Skin of body (tissue), 2 donors: ENCODE results near the gene PRICKLE2. TPM values are rescaled to one million over a fixed set of nuclear protein-coding genes. Genes with fewer than 3 reads are reported as not detected.

Source experiments
- DNase-seq: peaks from one replicate; lab custom pipeline; 2025; lab: John Stamatoyannopoulos, UW
- total RNA-seq: library from RNA; depleted of rRNA; stranded (reverse); fragments of >200 nt; gene quantifications from one replicate; pipeline ENCODE4 v1.2.3, GENCODE V29; 2014

The PRICKLE2 gene
- total RNA-seq, 1 donor from 2014 or later: 34.0 TPM

DNA sequence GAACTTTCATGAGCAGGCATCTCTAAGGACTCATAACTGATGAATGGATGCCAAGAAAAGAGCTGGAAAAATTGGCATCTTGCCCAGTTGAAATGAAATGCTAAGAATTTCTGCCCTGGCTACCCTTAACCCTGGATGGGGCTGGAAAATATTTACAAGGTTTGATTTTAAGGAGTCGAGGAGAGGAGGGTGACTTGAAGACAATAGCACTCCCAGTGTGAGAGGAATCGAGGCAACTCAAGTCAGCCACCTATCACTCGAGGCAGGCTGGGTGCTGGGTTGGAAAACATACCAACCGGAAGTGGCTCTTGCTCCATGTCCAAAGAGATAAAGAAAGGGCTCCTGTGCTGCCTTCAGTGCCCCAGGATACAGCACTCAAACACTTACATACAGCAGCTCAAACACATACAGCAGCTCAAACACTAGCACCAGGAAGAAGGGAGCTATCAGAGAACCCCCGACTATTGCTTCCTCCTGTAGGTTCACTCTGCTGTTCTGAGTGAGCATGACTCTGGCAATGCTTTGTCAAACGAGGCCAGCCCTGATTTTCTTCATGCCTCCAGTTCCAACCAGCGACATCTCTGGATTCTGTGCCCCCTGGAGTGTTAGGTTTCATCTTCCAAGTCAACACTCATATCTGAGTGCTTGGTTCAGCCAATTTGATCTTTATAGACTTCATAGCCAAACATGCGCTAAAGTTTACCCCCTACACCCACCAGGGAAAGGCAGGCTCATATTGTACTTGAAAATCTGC, 4.9 kb downstream of the PRICKLE2 start:
- DNase-seq: peak; percentile 60

DNA sequence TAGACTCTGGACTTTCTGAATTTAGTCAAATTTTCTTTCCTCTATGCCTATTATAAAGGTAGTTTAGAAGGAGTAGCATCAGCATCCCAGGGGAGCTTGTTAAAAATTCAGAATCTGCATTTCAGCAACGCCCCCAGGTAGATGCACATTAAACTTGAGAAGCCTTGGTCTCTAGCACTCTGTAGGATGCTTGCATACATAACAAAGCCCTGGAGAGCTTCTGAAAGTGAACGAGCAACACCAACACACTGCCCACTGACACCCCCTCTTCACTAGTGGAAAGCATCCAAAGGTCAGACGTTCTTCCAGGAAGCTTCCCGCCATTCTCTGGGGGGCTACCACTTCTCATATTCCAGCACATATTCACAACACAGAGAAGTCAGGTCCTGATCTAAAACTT, 6.5 kb downstream of the PRICKLE2 start:
- DNase-seq: no peak

- no peak for DNase-seq
These were observed 6.9 kb downstream of the PRICKLE2 start for GRCh38 chr3:64218329-64218728.

- DNase-seq: peak; percentile 52
These were observed 8.8 kb downstream of the PRICKLE2 start for GRCh38 chr3:64216274-64217147.

GRCh38 chr3:64215559-64215958, 9.7 kb downstream of the PRICKLE2 start:
- DNase-seq: no peak

DNA sequence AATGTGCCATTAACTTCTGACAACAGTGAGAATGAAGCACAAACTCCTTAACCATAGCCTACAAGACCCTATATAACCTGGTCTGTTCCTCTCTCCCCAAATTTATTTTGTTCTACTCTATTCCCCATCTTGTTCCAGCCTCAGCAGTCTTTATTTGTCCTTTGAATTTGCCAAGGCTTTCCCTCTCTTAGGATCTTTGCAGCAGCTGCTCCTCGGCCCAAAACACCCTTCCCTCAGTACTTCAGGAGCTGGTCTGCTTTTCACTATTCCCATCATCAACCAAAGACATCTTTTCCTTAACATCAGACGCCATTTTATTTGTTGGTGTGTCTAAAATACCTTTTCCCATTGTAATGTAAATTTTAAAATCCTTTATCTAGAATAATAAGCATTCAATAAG, 10.2 kb downstream of the PRICKLE2 start:
- DNase-seq: no peak

- peak; percentile 77 for DNase-seq
These were observed 10.8 kb downstream of the PRICKLE2 start for GRCh38 chr3:64214381-64215018.

DNA sequence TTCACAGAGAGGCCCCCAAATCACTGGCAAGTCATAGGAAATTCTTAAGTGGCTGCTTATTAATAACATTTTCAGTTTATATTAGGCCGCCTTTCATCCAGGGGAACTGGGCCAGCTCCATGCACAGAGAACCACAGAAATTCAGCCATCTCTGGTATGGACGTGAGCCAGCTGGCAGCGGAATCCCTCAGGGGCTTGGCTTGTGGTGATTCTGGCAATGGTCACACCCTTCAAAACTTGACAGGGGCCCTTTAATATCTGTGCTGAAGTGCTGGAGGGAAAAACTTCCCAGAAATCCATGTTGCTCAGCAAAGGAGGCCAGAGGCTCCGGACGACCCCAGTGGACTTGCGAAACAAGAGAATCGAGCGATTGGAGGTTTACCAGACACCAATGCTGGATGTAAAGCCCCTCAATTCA, 11.3 kb downstream of the PRICKLE2 start:
- DNase-seq: peak; percentile 77

- no peak for DNase-seq
These were observed 11.9 kb downstream of the PRICKLE2 start for GRCh38 chr3:64213224-64213878.

DNA sequence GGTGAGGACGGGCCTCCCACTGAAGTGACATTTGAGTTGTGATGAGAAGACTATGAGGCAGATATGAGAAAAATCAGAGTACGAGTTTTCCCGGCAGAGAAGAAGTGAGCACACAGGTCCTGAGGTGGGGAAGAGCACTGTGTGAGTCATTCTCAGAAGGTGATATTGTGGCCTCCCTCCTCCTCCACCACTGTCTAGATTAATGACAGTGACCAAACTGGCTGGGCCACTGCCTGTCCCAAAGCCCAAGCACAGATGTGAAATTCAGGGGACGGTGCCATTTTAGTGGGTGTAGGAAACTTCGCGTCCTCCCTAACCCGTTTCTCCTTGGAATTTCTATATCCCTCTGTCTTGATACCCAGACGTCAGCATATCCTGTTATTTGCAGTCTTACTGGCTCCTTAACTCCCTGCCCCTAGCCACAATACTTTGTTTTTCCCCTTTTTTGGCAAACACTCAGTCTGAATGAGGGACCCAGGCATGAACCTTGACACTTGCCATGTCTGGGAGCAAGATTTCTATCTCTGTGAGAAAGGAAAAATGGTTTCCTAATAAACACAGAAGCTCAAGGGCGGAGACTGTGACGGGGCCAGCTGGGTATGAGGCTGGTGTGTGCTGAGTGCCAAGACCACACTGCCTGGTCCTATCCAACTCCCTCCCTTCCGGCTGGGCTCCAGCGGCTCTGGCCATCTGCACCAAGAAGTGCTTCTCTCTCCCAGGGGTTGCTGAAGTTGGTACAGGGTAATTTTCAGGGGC, 15.2 kb downstream of the PRICKLE2 start:
- DNase-seq: no peak

GRCh38 chr3:64207289-64208080, 17.8 kb downstream of the PRICKLE2 start:
- DNase-seq: peak; percentile 57

DNA sequence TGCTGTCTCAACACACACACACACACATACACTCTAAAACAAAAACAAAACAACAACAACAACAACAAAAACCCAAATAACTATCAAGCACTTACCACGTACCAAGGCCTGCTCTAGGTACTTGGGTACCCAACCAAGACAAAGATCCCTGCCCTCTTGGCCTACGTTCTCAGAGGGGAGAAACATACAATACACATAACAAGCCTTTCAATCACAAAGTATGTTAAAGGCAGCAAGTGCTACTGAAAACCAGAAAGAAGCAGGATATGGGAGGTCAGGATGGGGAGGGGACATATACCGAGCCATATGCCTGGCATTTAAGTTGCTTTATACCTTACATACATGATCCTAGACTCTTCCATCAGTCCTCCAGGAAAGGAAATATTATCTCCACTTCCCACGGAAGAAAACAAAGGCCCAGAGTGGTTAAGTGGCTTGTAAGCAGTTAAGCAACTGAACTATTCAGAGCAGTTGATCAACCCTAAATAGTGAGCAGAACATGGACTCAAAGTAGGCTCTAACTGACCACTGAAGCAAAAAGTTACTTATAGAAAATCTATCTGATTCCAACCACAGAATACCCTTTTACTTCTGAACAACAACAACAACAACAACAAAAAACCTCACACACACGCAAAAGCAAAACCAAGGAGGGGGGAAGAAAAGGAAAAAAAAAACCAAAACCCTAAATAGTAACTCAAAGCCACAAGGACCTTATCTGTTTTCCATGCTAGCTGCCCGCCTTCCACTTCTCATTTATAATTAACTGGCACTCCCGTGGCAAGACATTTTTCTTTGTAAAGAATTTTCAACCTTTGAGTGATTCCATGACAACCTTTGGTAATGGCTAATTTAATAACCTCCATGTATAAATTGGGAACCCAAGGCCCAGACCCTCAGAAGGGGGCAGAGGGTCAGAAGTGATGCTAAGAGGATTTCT, 21.0 kb downstream of the PRICKLE2 start:
- no peak for DNase-seq

GRCh38 chr3:64203216-64203615, 22.1 kb downstream of the PRICKLE2 start:
- no peak for DNase-seq

DNA sequence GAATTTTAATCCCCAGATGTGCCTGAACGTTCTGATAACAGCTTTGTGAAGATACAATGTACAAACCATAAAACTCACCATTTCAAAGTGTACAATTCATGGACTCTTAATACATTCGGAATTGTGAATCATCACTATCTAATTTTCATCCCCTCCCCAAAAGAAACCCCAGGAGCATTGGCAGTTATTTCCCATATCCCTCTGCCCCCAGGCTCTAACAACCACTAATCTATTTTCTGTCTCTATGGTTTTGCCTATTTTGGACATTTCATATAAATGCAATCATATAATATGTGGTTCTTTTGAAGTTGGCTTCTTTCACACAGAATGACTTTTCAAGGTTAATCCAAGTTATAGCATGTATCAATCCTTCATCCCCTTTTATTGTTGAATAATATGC, 25.3 kb downstream of the PRICKLE2 start:
- no peak for DNase-seq

- no peak for DNase-seq
These were observed 28.9 kb downstream of the PRICKLE2 start for GRCh38 chr3:64196236-64196929.

GRCh38 chr3:64195789-64196188, 29.5 kb downstream of the PRICKLE2 start:
- DNase-seq: no peak

GRCh38 chr3:64191822-64192221, 33.4 kb downstream of the PRICKLE2 start:
- DNase-seq: no peak
